KG1 (cell line): ENCODE measurements around the gene CPNE9.
A peak's percentile ranks its signal among the peaks of the same experiment; 100 is the strongest.

ENCODE experiments used
- DNase-seq: peaks from one replicate; lab custom pipeline; 2025; lab: John Stamatoyannopoulos, UW

The CPNE9 gene

DNA sequence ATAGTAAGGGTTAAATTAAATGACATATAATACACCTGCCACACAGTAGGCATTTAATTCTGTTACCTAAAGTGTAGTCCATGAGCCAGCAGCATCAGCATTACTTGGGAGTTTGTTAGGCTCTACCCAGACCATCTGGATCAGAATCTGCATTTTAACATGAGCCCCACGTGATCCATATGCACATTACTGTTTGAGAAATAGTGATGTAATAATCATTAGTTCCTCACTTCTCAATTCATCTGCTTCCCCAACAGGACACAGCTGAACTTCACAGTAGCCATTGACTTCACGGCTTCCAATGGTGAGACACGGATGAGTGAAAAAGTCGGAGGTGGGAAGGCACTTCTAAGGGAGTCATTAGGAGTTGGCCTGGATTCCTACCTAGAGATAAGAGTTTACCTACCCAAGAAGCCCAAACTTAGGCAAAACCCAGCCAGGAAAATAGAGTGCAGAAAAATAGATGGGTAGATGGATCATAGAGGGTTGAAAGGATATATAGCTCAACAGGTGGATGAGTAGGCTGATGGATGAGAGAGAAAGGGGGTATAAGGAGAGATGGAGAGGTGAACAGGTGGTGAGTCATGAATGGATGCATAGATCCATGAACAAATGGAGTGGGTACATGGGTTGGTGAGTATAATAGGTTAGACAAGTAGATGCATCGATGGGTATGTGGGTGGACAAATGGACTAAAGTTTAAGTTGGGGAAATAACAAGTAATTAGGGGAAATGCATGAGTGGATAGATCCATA is 13.3 kb downstream of the CPNE9 start:
- DNase-seq = no peak

DNA sequence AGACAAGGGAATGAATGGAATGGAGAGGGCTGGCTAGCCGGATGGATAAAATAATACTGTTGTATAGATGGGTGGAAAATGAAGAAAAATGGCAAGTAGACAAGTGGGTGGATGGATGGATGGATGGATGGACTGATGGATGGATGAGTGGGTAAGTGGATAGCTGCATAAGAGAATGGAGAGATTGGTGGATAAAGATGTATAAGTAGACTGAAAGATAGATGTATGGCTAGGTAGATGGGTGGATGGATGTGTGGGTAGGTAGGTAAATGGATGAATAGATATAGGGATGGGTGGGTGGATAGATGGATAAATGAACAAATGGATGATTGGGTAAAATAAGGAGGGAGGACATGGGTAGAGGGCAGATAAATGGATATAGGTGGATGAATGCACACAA is 13.9 kb downstream of the CPNE9 start:
- DNase-seq = no peak

DNA sequence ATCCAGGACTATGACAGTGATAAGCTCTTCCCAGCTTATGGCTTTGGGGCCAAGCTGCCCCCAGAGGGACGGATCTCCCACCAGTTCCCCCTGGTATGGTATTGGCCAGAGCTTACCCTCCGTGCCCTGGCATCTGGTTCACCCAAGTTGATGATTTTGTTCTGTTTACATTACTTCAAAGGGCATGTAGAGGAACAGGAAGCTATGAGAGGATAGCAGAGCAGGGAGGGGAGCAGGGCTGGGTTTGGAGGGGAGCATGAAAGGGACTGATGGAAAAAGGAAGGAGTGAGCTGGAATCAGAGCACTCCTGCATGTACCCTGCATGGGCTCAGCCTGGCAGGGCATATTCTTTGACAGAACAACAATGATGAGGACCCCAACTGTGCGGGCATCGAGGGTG is 14.5 kb downstream of the CPNE9 start:
- no peak for DNase-seq

DNA sequence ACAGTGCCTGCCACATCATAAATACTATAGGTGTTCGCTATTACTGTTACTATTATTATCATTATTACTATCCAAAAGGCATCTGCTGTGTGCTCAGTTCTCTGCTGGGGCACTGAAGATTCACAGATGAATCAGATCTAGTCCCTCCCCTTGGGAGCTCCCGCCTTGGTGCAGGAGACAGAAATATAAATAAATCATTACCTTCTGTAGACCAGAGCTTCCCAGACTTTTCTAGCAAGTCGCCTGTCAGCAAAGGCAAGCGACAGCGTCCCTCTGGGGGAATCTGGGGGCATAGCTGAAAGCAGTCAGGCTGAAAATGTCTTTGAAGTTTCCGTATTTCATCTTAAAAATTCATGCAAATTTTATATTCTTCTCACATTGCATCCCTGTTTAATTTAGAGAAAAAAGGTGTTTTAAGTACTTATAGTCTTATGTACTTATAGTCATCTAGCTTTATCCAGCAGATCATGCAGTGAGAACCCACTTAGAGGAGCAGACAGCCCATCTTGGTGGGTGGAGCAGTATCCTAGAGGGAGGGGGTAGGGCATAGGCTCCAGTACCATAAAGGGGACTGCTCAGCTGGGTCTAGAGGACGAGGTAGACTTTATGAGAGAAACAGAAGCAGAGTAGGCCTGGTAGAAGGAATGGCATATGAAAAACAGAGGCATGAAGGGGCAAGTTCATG is 17.5 kb downstream of the CPNE9 start:
- no peak for DNase-seq

DNA sequence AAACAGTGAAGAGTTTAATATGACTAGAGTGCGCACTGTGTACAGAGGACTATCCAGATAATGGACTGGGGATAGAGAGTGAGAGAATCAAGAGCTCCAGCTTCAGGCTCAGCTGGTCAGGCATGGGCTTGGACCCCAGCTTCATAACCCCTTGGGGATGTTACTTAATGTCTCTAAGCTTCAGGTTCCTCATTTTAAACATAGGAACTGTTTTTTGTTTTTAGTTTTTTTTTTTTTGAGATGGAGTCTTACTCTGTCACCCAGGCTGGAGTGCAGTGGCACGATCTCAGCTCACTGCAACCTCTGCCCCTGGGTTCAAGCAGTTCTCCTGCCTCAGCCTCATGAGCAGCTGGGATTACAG is 18.0 kb downstream of the CPNE9 start:
- no peak for DNase-seq

DNA sequence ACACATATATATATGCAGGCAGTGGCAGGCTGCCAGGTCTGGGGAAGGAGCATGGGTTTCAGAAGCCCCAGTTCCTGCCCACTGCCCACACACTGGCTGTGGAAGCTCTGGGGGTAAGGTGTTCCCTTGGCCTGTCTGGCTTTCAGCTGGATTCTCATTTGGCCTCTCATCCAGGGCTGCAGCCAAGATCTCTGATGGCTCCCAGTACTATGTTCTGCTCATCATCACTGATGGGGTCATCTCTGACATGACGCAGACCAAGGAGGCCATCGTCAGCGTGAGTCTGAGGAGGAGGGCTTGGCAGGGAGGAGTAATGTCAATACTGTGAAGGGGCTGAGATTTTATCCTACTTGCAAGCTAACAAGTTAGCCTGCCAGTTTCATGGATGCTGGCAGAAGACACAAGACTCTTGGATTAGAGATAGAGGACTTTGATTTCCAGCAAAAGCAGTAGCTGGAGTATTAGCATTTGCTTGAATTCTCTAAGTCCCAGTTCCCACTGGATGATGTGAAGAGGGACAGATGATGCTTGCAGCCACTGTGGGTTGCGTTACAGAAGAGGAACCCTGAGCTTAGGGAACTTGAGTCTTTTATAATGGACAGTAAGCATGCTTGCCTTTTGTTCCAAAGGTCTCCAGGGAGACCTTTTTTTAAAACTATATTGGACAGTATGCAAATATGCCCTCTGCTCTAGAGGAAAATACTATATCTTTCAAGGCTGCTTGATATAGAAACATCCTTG is 22.3 kb downstream of the CPNE9 start:
- DNase-seq = no peak

DNA sequence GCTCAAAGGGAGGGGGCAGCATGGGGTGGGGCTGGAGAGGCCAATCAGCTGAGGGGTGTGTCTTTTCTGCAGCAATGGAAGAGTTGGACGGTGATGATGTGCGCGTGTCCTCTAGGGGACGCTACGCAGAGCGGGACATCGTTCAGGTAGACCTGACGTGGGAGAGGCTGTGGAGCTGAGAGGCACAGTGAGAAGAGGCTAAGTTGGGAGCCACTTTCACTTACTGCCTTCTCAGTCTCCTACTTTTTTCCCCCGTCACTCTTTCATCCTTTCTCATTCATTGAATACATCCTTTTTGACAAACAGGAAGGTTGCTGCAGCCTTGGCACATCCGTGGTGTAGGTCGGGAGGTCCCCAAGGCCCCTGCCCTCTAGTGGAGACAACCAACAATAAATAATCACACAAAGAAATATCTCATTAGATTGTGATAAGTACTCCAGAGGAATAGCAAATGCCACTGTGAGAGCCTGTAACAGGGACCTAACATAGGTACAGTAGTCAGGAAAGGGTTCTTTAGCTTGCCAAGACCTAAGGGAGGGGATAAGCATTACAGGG is 23.5 kb downstream of the CPNE9 start:
- DNase-seq = peak; percentile 13

DNA sequence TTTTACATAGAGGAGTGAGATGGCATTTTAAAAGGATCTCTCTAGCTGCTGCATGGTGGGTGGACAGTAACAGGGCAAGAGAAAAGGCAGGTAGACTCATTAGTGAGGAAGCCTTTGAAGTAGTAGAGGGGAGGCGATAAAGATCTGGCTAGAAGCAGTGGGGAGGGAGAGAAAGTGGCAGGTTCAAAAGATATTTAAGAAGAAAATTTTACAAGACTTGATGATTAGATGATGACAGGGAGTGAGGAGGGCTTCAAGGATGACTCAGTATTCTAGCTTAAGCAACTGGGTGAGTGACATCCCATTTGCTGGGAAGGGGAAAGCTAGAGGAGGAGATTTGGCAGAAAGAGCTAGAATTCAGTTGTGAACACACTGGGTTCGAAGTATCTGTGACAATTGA is 24.1 kb downstream of the CPNE9 start:
- DNase-seq = no peak

DNA sequence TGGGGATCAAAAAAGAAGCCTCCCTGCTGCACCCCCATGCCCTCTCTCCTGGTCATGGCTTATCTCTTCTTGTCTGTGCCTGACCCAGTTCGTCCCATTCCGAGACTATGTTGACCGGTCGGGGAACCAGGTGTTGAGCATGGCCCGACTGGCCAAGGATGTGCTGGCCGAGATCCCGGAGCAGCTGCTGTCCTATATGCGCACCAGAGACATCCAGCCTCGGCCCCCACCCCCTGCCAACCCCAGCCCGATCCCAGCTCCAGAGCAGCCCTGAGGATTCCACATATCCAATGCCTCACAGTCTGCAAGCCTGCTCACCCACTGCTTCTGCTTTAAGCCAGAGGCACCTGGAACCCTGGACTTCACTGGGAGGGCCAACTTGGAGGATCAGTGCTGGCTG is 25.8 kb downstream of the CPNE9 start:
- DNase-seq = no peak

DNA sequence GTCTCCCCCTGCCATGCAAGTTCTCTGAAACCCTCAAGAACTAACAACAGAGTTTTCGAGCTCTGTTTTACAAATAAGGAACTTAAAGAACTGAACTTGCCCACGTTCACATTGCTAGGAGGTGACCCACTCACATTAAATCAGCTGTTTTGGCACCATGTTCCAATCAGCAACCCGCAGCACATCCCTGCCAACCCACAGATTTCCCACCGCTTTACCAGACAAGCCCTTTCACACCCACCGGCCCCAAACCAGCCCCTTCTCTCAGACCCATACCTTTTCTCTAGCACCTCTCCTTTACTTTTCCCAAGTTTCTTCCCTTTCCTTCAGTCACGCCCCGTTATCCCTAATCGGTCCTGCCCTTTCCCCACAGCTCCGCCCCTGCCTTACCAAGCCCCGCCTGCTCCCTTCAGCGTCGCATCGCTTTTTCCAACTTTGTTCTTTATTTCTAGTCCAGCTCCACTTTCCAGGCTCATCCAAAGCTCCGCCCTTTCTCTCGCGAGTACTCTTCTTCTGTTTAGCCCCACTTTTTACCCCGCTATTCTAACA is 27.1 kb downstream of the CPNE9 start:
- DNase-seq = peak; percentile 89

DNA sequence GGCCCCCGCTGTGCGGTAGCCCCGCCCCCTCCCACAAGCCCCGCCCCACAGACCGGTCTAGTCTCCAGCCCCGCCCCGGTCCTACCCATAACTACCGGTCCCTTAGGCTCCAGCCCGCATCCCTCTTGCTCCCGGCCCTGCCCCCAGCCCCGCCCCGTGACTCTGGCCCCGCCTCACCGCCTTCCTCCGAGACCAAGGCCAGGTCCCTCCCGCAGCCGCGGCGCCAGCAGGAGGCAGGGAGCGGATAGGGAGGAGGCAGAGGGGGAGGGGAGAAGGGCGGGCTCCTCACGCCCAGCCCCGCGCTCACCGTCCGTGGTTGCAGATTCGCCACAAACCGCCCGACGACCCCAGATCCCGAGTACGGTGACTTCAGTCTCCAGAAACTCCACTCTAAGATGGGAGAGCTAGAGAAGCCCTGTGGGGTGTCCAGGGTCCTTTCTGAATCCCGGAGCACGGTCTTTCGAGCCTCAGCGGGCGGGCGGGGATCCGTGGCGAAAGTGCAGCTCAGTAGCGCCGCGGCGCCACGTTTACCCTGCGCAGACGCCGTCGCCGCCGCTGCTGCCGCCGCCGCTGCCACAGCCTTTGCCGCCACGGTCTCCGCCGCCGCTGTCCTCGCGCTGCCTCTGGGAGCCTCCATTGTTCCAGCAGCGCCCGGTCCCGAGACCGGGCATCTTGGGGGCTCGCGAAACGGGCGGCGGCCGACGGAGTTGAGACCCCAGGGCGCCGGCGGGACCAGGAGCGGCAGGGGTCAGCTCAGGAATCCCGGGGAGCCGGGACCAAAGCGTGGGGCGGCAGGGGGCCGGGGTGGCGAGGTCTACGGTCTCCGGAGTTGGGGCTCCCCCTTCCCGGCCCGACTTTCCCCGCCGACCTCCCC is 27.8 kb downstream of the CPNE9 start, which contains the start of gene BRPF1:
Gene BRPF1, plus strand, starts transcription at position 530 of the 874 bp plus-strand sequence. CDS start 2,406 bp downstream, outside the sequence.
- peak; percentile 95 for DNase-seq

DNA sequence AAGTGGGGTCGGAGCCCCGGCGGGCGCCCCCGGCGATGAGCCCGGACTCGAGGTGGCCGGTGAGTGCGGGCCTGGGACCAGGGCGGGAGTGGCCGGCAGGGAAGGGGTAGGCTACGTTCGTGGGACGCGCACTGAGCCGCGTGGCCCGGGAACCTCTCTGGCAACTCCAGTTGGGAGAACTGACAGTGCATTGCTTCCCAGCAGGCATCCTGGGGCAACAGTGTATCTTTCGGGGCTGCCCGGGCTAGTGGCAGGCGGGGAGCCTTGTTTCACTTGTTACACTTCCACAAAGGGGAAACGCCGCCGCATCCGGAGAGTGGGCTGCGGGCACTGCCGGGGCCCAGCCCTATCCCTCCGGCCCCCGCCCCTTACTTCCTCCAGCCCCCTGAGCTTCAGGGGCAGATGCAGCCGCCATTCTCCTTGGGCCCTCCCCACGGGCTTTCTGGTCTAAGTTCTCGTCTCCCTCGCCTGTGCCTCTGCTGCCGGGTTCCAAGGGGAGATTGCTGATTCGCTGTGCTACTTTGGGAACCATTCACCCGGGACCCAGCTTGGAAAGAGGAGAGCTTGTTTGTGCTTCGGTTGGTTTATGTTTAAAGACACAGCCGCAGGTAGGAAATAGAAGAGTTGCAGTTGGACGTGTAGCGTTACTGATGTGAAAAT is 28.6 kb downstream of the CPNE9 start:
- peak; percentile 41 for DNase-seq

DNA sequence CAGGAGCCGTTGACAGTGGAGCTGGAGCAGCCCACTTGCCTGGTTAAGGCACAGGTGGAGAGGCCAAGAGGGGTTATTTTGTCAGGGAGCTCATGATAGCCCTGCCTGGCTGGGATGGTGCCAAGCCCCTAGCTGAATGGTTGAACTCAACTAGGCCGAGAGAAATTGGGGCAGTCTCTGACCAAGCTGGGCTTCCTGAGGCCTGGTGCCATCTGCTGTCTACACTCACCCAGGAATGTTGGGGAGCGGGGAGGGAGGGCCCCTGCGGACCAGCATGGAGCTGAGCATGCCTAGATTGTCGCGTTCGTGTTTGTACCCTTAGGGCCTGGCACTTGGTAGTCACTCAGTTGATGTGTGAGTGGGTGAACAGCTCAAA is 29.1 kb downstream of the CPNE9 start:
- no peak for DNase-seq

DNA sequence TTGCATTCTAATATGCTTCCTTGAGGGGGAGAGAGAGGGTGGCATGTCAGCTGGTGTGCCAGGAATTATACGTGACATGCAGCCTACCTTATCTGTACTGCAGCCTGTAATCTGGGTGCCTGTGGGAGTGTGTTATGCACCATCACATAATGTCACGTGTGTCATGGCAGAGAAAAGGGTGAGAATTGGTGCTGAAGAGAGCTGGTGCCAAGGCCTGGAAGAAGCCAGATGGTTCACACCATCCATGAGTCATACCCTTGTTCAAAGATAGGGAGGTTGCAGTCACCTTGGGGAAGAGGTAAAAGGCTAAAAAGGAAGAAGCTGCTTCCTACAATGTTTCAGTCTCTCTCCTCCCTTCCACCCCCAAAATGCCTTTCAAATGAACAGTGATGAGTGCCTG is 33.2 kb downstream of the CPNE9 start:
- DNase-seq = no peak

DNA sequence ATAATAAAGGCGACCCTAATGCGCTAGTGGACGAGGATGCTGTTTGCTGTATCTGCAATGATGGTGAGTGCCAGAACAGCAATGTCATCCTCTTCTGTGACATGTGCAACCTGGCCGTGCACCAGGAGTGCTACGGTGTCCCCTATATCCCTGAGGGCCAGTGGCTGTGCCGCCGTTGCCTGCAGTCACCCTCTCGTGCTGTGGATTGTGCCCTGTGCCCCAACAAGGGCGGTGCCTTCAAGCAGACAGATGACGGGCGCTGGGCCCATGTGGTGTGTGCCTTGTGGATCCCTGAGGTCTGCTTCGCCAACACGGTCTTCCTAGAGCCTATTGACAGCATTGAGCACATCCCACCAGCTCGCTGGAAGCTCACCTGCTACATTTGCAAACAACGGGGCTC is 35.5 kb downstream of the CPNE9 start:
- DNase-seq = no peak

DNA sequence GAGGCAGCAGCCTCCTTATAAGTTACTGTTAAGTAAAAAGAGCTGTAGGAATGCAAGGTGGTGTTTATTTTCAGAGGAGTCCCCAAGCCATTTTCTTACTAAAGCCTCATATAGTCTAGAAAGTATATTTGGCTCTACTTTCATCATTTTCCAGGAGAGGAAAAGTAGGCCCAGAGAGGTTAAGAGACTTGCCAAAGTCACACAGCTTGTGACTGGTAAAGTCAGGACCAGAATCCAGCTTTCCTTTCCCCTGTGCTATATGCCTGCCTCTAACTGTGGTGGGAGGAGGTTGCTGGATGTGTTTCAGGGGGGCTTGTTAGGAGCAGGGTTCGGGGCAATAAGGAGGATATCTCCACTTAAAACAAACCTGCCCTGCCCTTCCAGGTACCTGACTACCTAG is 38.9 kb downstream of the CPNE9 start:
- DNase-seq = no peak

DNA sequence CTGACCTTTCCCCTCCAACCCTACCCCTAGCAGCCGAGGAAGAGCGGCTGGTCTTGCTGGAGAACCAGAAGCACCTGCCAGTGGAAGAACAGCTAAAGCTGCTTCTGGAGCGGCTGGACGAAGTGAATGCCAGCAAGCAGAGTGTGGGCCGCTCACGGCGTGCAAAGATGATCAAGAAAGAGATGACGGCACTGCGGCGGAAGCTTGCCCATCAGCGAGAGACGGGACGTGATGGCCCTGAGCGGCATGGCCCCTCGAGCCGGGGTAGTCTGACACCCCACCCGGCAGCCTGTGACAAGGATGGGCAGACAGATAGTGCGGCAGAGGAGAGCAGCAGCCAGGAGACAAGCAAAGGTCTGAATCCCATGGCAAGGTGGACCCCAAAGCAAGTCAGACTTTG is 39.9 kb downstream of the CPNE9 start:
- DNase-seq = no peak

DNA sequence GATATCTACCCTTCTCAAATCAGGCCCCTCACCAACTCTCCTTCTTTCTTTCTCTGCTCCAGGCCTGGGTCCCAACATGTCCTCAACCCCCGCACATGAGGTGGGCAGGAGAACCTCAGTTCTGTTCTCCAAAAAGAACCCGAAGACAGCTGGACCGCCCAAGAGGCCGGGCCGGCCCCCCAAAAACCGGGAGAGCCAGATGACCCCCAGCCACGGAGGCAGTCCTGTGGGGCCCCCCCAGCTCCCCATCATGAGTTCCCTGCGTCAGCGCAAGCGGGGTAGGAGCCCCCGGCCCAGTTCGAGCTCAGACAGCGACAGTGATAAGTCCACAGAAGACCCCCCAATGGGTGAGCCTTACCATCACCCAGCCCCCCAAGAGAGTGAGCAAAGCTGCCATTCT is 40.5 kb downstream of the CPNE9 start:
- no peak for DNase-seq

DNA sequence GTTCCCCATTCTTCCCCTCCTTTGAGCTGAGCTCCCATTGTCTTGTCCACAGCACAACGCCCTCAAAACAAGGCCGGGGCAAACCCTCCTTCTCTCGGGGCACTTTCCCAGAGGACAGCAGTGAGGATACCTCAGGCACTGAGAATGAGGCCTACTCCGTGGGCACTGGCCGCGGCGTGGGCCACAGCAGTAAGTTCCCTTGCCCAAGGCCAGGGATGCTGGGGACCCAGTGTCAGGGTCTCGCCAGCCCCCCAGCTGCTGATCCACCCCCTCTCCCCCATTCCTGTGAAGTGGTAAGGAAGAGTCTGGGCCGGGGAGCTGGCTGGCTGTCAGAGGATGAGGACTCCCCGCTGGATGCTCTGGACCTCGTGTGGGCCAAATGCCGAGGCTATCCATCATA is 41.9 kb downstream of the CPNE9 start:
- no peak for DNase-seq

DNA sequence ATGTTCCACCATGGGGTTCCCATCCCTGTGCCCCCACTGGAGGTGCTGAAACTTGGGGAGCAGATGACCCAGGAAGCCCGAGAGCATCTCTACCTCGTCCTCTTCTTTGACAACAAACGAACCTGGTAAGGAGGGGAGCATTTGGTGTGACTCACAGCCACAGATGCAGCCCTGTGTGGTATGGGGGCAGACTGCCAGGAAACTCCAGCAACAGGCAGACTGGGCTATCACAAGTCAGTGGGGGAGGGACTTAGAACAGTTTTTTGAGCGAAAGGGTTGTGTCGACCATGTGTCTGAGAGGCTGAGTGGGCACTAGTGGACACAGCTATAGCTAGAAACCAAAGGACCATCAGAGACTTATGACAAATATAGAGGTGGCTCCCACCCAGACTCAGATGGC is 42.7 kb downstream of the CPNE9 start:
- no peak for DNase-seq

DNA sequence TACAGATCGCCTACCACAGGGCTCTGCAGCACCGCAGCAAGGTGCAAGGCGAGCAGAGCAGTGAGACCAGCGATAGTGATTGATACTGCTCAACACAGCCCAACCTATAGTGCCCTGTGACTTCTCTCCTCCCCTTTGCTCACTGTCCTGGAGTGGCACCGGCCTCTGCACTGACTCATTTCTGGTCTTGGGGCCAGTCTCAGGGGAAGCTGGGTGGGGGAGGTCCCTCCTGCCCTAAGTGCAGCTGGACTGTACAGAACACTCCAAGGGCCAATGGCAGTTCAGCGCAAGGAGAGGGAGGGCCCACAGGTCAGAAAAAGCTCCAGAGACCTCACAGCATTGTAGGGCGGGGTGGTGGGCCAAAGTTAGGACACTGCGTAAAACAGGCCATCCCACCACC is 43.6 kb downstream of the CPNE9 start:
- no peak for DNase-seq
